B cell (primary cell): Measurements from ENCODE around the gene PCTP. TPM values are rescaled to one million over a fixed set of nuclear protein-coding genes. Genes with fewer than 3 reads are reported as not detected.

ENCODE experiments used
- ATAC-seq: fragments of 200-7000 bp; cut with Tn5 transposase; one replicate; pipeline ENCODE4 v1.10.0; 2021; ENCODE audit warnings: low read depth, mild to moderate bottlenecking, moderate number of reproducible peaks, moderate library complexity
- CTCF ChIA-PET: fragments of 350-600 bp; sonication (Branson Sonifier 250); formaldehyde crosslinking; loops from one replicate; lab custom pipeline; 2021; ENCODE audit warnings: antibody characterized with exemption, inconsistent platforms; lab: Charles Lee
- POLR2A ChIA-PET: fragments of 350-600 bp; sonication (Branson Sonifier 250); formaldehyde crosslinking; loops from one replicate; lab custom pipeline; 2021; ENCODE audit warnings: antibody characterized with exemption; lab: Charles Lee
- DNase-seq: peaks from one replicate; pipeline ENCODE4 v3.0.0; 2013
- H2AFZ ChIP-seq: 2 replicates; pipeline ENCODE4 v1.6.1; 2012; ENCODE audit warnings: mild to moderate bottlenecking, low read depth, low read length; ENCODE audit not compliant: insufficient read depth, poor library complexity, severe bottlenecking
- H3K27ac ChIP-seq, 2 donors: 1 replicate in 1 of 2; 2 replicates in 1 of 2; pipeline ENCODE4 v1.5.1; 2012 to 2013; ENCODE audit warnings: low read length in 2 of 2, mild to moderate bottlenecking in 2 of 2, moderate library complexity in 1 of 2
- H3K27me3 ChIP-seq, 4 experiments: fragments of 200-600 bp in 1 of 4; sonication (generic) in 1 of 4; replicated peaks in 1 of 4; 1 replicate in 2 of 4; 2 replicates in 2 of 4; pipeline versions ENCODE4 v1.6.1 to v1.7.0; 2013 to 2016; ENCODE audit warnings: low read length in 3 of 4, mild to moderate bottlenecking in 2 of 4, mixed read lengths in 1 of 4, moderate library complexity in 1 of 4; ENCODE audit not compliant: insufficient read depth in 4 of 4, control insufficient read depth in 3 of 4; ENCODE audit errors: control extremely low read depth in 1 of 4
- H3K36me3 ChIP-seq, 2 experiments: replicated peaks in 1 of 2; 1 replicate in 1 of 2; 2 replicates in 1 of 2; pipeline versions ENCODE4 v1.6.1 to v1.7.1; 2013; ENCODE audit warnings: low read length in 1 of 2; ENCODE audit not compliant: insufficient read depth in 2 of 2, control insufficient read depth in 1 of 2; ENCODE audit errors: control extremely low read depth in 1 of 2, extremely low read depth in 1 of 2
- H3K4me1 ChIP-seq, 2 donors: fragments of 200-600 bp in 1 of 2; sonication (generic) in 1 of 2; 1 replicate in 1 of 2; 2 replicates in 1 of 2; pipeline versions ENCODE4 v1.5.1 to v1.6.1; 2013 to 2017; ENCODE audit warnings: low read length in 2 of 2; ENCODE audit not compliant: control insufficient read depth in 2 of 2, insufficient read depth in 2 of 2
- H3K4me2 ChIP-seq: replicated peaks from 2 replicates; pipeline ENCODE3; 2012; ENCODE audit warnings: mild to moderate bottlenecking, low read depth, low read length; ENCODE audit not compliant: poor library complexity, severe bottlenecking
- H3K4me3 ChIP-seq, 5 experiments: fragments of 200-600 bp in 1 of 5; sonication (generic) in 1 of 5; 1 replicate in 3 of 5; 2 replicates in 2 of 5; pipeline versions ENCODE4 v1.5.1 to v1.7.0; 2011 to 2016; ENCODE audit warnings: low read length in 4 of 5, mild to moderate bottlenecking in 4 of 5, low read depth in 2 of 5, control low read depth in 1 of 5, moderate library complexity in 1 of 5; ENCODE audit not compliant: insufficient read depth in 1 of 5; ENCODE audit errors: control extremely low read depth in 1 of 5, extremely low read depth in 1 of 5
- H3K79me2 ChIP-seq: fragments of 200-600 bp; sonication (generic); one replicate; pipeline ENCODE4 v1.6.0; 2016; ENCODE audit warnings: low read length; ENCODE audit not compliant: control insufficient read depth, insufficient read depth
- H3K9ac ChIP-seq: fragments of 200-600 bp; sonication (generic); 2 replicates; pipeline ENCODE4 v1.6.1; 2017; ENCODE audit warnings: mild to moderate bottlenecking, low read length, moderate library complexity
- H3K9me3 ChIP-seq, 3 donors: one replicate each; pipeline versions ENCODE4 v1.6.1 to v1.7.1; 2013; ENCODE audit warnings: low read length in 2 of 3; ENCODE audit not compliant: control insufficient read depth in 2 of 3, insufficient read depth in 1 of 3; ENCODE audit errors: control extremely low read depth in 1 of 3
- H4K20me1 ChIP-seq: 2 replicates; pipeline ENCODE4 v1.6.0; 2012; ENCODE audit warnings: mild to moderate bottlenecking, low read length; ENCODE audit not compliant: insufficient read depth, control insufficient read depth, poor library complexity, severe bottlenecking
- H3K27ac Mint-ChIP-seq: one replicate; pipeline ENCODE4 v1.8.0; 2021; ENCODE audit warnings: mixed read lengths
- H3K27me3 Mint-ChIP-seq: one replicate; pipeline ENCODE4 v1.8.0; 2021; ENCODE audit warnings: mixed read lengths
- H3K4me1 Mint-ChIP-seq: one replicate; pipeline ENCODE4 v1.8.0; 2021; ENCODE audit warnings: mixed read lengths
- H3K4me3 Mint-ChIP-seq: one replicate; pipeline ENCODE4 v1.8.0; 2021; ENCODE audit warnings: mixed read lengths
- H3K9me3 Mint-ChIP-seq: one replicate; pipeline ENCODE4 v1.8.0; 2022; ENCODE audit warnings: mixed read lengths; ENCODE audit not compliant: insufficient read depth
- EZH2 ChIP-seq: IDR thresholded peaks from 2 replicates; pipeline ENCODE4 v1.6.1; 2012; ENCODE audit warnings: borderline replicate concordance, low read depth, mild to moderate bottlenecking, moderate library complexity, low read length; ENCODE audit not compliant: insufficient read depth, poor library complexity, severe bottlenecking
- WGBS: methylation state at CpG from one replicate; pipeline ENCODE4 v1.1.5; 2013; ENCODE audit warnings: missing lambda C conversion rate; ENCODE audit not compliant: insufficient coverage; 5-methylcytosine and 5-hydroxymethylcytosine counted together
- intact Hi-C: fragments of 100-400 bp; cut with micrococcal nuclease; formaldehyde crosslinking; loops from one replicate; pipeline ENCODE4 v1.10.0; 2022
- polyA plus RNA-seq: library from polyadenylated mRNA; depleted of rRNA; stranded (reverse); fragments of >200 nt; gene quantifications from 2 replicates; pipeline ENCODE4 v1.2.3, GENCODE V29; 2012
- total RNA-seq, 2 donors: library from RNA; stranded (reverse); fragments of 120-200 nt in 1 of 2; gene quantifications; 1 replicate in 1 of 2; 2 replicates in 1 of 2; pipeline versions ENCODE4 v1.2.3 to v1.2.4, GENCODE V29; 2013 to 2022
- TF ChIP-seq, protein P1 (sequence below): fragments of 200-600 bp; IDR thresholded peaks from one replicate; pipeline ENCODE4 v1.8.0; 2022; ENCODE audit warnings: antibody characterized with exemption, mild to moderate bottlenecking

The PCTP gene
- total and polyA plus RNA-seq, 2 donors (not counting 1 experiment from before 2014, with no cell fraction given) = 3.2 to 9.0 TPM

DNA sequence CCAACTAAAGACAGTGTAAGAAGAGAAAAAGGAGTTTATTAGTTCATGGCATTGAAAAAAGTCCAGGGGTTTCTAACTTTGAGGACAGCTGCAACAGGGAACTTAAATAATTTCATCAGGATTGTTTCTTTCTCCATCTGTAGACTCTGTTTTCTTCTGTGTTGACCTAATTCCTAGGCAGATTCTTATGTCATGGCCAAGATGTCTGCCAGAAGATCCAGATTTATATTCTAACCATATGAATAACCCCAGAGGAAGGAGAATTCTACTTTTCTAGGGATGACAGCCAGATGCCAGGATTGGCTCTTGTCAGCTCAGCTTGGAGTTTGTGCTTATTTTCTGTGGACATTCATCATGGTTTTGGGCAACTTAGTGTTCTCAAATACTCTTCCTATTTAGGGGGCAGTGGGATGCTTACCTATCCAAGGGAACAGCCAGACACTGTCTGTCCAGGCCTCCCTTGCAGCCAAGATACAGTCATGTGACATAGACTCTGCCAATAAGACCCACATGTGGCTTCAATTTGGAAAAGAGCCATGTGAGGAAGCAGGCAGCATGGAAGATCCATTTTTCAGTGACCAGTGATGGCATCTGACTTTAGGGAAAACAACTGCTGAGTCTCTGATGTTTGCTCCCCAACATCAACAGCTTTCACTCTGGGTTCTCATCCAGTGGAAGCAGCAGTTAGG is 18.2 kb downstream of the PCTP start:
- no peaks in the 10 kb centered on the region for H4K20me1 ChIP-seq
- H3K79me2 ChIP-seq = no peaks in the 10 kb centered on the region
- no peak overlapping the region for H3K27ac ChIP-seq
- H3K9me3 ChIP-seq = no peaks in the 10 kb centered on the region
- no peak overlapping the region for H3K4me2 ChIP-seq
- no peaks in the 10 kb centered on the region for H3K27me3 ChIP-seq
- DNase-seq (no peak), ATAC-seq (no peak)
- H3K9ac ChIP-seq = no peak overlapping the region
- CTCF ChIA-PET = interaction anchor here (0.9 to 6.3 kb wide), 5 partner anchors 18 to 243 kb away, joined by 3 to 75 read pairs (median 3); partner anchors contain the start of gene PCTP
- Mint-ChIP-seq H3K27ac (no peak overlapping the region), H3K27me3 (no peaks in the 10 kb centered on the region), H3K9me3 (no peaks in the 10 kb centered on the region), H3K4me1 (no peaks in the 10 kb centered on the region), H3K4me3 (no peak overlapping the region)
- peaks cover 0 to 10% of the 10 kb centered on the region in 2 experiments for H3K36me3 ChIP-seq
- intact Hi-C loops = no loop called here
- H3K4me1 ChIP-seq = no peaks in the 10 kb centered on the region
- POLR2A ChIA-PET = no interaction called here
- TF ChIP-seq, protein P1, sequence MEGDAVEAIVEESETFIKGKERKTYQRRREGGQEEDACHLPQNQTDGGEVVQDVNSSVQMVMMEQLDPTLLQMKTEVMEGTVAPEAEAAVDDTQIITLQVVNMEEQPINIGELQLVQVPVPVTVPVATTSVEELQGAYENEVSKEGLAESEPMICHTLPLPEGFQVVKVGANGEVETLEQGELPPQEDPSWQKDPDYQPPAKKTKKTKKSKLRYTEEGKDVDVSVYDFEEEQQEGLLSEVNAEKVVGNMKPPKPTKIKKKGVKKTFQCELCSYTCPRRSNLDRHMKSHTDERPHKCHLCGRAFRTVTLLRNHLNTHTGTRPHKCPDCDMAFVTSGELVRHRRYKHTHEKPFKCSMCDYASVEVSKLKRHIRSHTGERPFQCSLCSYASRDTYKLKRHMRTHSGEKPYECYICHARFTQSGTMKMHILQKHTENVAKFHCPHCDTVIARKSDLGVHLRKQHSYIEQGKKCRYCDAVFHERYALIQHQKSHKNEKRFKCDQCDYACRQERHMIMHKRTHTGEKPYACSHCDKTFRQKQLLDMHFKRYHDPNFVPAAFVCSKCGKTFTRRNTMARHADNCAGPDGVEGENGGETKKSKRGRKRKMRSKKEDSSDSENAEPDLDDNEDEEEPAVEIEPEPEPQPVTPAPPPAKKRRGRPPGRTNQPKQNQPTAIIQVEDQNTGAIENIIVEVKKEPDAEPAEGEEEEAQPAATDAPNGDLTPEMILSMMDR = no peak
- no peak for TF ChIP-seq EZH2
- H3K4me3 ChIP-seq = no peak overlapping the region
- H2AFZ ChIP-seq = no peak overlapping the region

DNA sequence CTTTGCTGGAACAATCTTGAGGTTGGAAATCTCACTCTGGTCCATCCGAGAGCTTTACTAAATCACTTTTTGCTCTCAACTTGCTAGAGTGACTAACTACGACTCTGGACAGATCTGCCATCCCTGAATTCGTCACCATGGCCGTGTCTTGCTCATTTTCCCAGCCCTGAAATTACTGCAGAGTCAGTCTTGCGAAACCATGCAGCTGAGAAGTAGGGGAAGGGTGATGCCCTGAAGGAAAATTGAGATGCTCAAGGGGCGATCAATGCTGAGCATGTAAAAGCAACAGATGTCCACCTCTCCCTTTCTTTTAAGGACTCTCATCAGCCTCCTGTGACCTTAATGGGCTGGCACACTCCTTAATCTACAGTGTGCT is 18.8 kb downstream of the PCTP start:
- no peaks in the 10 kb centered on the region for H3K27me3 ChIP-seq
- ChIA-PET POLR2A (no interaction called here), CTCF (interaction anchor here (0.9 to 6.3 kb wide), 5 partner anchors 18 to 243 kb away, joined by 3 to 75 read pairs (median 4); partner anchors contain the start of gene PCTP)
- H3K4me3 Mint-ChIP-seq = no peak overlapping the region
- no peaks in the 10 kb centered on the region for H3K27me3 Mint-ChIP-seq
- no peak overlapping the region for H3K9ac ChIP-seq
- no peaks in the 10 kb centered on the region for H4K20me1 ChIP-seq
- H3K4me1 ChIP-seq = no peaks in the 10 kb centered on the region
- no peak overlapping the region for H3K27ac ChIP-seq
- ATAC-seq (no peak), DNase-seq (no peak)
- 92% methylated on average over 4 of the region's 6 CpGs for WGBS
- H3K4me3 ChIP-seq = no peak overlapping the region
- intact Hi-C loops = no loop called here
- no peaks in the 10 kb centered on the region for H3K79me2 ChIP-seq
- no peaks in the 10 kb centered on the region for H3K4me1 Mint-ChIP-seq
- TF ChIP-seq EZH2 = no peak
- TF ChIP-seq, protein P1 = no peak
- H3K27ac Mint-ChIP-seq = no peak overlapping the region
- H3K9me3 ChIP-seq = no peaks in the 10 kb centered on the region
- H3K4me2 ChIP-seq = no peak overlapping the region
- H3K36me3 ChIP-seq = peaks cover 0 to 10% of the 10 kb centered on the region in 2 experiments
- H3K9me3 Mint-ChIP-seq = no peaks in the 10 kb centered on the region
- H2AFZ ChIP-seq = no peak overlapping the region
